ENCODE results near the gene HEATR9. TPM values are rescaled to one million over a fixed set of nuclear protein-coding genes. Genes with fewer than 3 reads are reported as not detected.

Gene HEATR9
- total RNA-seq, 6 experiments from 2014 or later = not detected

DNA sequence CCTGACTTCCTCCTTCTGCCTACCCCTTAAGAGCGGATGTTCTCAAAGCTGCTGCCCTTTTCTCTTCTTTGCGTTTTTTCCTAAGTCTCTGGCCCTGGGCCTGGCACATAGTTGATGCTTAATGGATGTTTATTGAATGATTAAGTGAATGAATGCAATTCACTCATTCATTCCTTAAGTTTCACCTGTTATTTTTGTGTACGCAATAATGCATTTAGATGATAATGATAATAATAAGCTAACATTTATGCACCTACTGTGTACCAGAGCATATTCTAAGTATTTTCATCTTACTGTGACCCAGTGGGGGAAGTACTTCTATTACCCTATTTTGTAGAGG lies 7.1 kb upstream of the HEATR9 start:
- no peaks in the 10 kb centered on the region for H3K27me3 ChIP-seq
- ATAC-seq (no peak), DNase-seq (no peak)
- no peaks in the 10 kb centered on the region for H3K9me3 ChIP-seq
- intact Hi-C loops (cut with DNase I) = no loop called here
- H3K4me3 ChIP-seq = no peak overlapping the region
- WGBS (ENCODE audit: insufficient coverage, low coverage, low lambda C conversion rate, missing lambda C conversion rate) = 31% methylated on average over 3 of the region's 3 CpGs
- H3K36me3 ChIP-seq = no peaks in the 10 kb centered on the region
- H3K4me1 ChIP-seq = no peaks in the 10 kb centered on the region
- H3K27ac ChIP-seq = no peak overlapping the region
- TF ChIP-seq POLR2A (IDR thresholded peaks at IDR 0.05) (no peak), CTCF (IDR thresholded peaks at IDR 0.05) (no peak)

- WGBS (ENCODE audit: insufficient coverage, low coverage, low lambda C conversion rate, missing lambda C conversion rate) = 49% methylated on average over 5 of the region's 5 CpGs
- Histone ChIP-seq H3K36me3 (no peaks in the 10 kb centered on the region), H3K4me3 (no peak overlapping the region), H3K4me1 (no peaks in the 10 kb centered on the region), H3K27ac (no peak overlapping the region), H3K27me3 (no peaks in the 10 kb centered on the region), H3K9me3 (no peaks in the 10 kb centered on the region)
- TF ChIP-seq CTCF (IDR thresholded peaks at IDR 0.05) (no peak), POLR2A (IDR thresholded peaks at IDR 0.05) (no peak)
- ATAC-seq (peak; percentile 29 to 56 (median 41)), DNase-seq (no peak)
- intact Hi-C loops (cut with DNase I) = no loop called here
These were observed 6.5 kb upstream of the HEATR9 start for GRCh38 chr17:35875072-35875799.

- TF ChIP-seq CTCF (IDR thresholded peaks at IDR 0.05) (no peak), POLR2A (IDR thresholded peaks at IDR 0.05) (no peak)
- Histone ChIP-seq H3K36me3 (no peaks in the 10 kb centered on the region), H3K27me3 (no peaks in the 10 kb centered on the region), H3K27ac (no peak overlapping the region), H3K4me3 (no peak overlapping the region), H3K4me1 (no peaks in the 10 kb centered on the region), H3K9me3 (no peaks in the 10 kb centered on the region)
- intact Hi-C loops (cut with DNase I) = no loop called here
- no peak for ATAC-seq
- WGBS (ENCODE audit: insufficient coverage, low coverage, low lambda C conversion rate, missing lambda C conversion rate) = 93% methylated on average over 12 of the region's 12 CpGs
- no peak for DNase-seq
These were observed 3.7 kb upstream of the HEATR9 start for GRCh38 chr17:35872196-35872980.

DNA sequence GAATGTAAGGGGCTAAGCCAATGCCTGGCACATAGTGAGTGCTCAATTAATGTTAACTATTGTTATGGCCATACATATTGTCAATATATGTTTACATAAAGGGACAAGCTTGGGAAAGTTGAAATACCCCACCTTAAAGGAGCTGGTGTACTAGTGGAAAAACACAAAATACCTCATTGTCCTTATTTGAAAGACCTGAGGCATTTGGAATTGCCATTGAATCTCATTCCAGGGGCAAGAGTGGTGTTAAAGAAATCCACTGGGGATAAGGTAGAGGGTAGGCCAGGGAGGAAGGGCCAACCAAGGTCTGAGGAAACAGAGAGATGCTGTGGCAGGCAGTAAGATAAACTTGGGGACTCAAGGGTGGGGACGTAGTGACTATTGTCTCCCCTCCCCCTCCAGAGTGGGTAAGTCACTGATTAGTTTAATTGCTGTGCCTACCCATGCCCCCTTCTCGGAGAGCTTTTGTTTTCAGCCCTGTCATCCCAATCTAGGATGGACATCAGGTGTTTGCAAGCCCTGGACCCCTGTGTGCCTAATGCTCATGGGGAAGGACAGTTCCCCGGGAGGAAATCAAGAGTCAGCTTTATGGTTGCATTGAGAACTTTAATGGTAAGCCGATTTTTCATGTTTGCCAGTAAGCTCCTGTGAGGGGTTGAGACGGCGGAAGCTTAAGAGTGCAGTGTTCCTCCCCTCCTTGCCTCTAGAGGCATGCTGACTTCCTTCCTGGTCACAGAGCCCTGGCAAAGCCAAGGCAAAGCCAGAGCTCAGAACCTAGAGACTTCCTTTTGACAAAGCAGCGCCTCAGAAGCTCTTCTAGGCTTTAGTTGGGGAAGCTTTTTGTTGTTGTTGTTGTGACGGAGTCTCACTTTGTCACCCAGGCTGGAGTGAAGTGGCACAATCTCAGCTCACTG lies 2.5 kb upstream of the HEATR9 start:
- no peak for DNase-seq
- H3K36me3 ChIP-seq = no peaks in the 10 kb centered on the region
- H3K27me3 ChIP-seq = no peaks in the 10 kb centered on the region
- no peaks in the 10 kb centered on the region for H3K4me1 ChIP-seq
- H3K9me3 ChIP-seq = no peaks in the 10 kb centered on the region
- peak; percentile 64 to 76 (median 66) for ATAC-seq
- intact Hi-C loops (cut with DNase I) = no loop called here
- no peak overlapping the region for H3K27ac ChIP-seq
- 62% methylated on average over 2 of the region's 8 CpGs for WGBS (ENCODE audit: insufficient coverage, low coverage, low lambda C conversion rate, missing lambda C conversion rate)
- H3K4me3 ChIP-seq = no peak overlapping the region
- no peak for TF ChIP-seq POLR2A (IDR thresholded peaks at IDR 0.05)
- TF ChIP-seq CTCF (IDR thresholded peaks at IDR 0.05) = no peak
